BE2C (cell line): ENCODE measurements around the gene PTTG2. TPM values are rescaled to one million over a fixed set of nuclear protein-coding genes. Genes with fewer than 3 reads are reported as not detected.
"Not testable (repeated sequence)": the region's sequence is repeated elsewhere in the genome, so short reads cannot be mapped to it uniquely, and the experiment has no call there.

Experiments
- DNase-seq: peaks from one replicate; pipeline ENCODE4 v3.0.0-alpha.2; 2020
- H3K27me3 ChIP-seq: fragments of 250-450 bp; sonication (Bioruptor Pico); 2 replicates; pipeline ENCODE4 v1.5.1; 2020; ENCODE audit warnings: mild to moderate bottlenecking
- H3K36me3 ChIP-seq: fragments of 250-450 bp; sonication (Bioruptor Pico); 2 replicates; pipeline ENCODE4 v1.5.1; 2020; ENCODE audit warnings: mild to moderate bottlenecking
- H3K4me1 ChIP-seq: fragments of 250-450 bp; sonication (Bioruptor Pico); 2 replicates; pipeline ENCODE4 v1.5.1; 2020
- H3K4me3 ChIP-seq: 2 replicates; pipeline ENCODE4 v1.5.1; 2011; ENCODE audit warnings: low read depth, low read length
- H3K9me3 ChIP-seq: fragments of 250-450 bp; sonication (Bioruptor Pico); 2 replicates; pipeline ENCODE4 v1.5.1; 2020
- polyA plus RNA-seq: library from polyadenylated mRNA; unstranded; fragments of >200 nt; gene quantifications from one replicate; pipeline ENCODE4 v1.2.1, GENCODE V29; 2012; ENCODE audit warnings: low read depth, missing spikeins; ENCODE audit not compliant: insufficient read length, insufficient read depth
- TF ChIP-seq, protein P1 (sequence below): IDR thresholded peaks from 2 replicates; pipeline ENCODE4 v1.5.1; 2012; ENCODE audit warnings: mild to moderate bottlenecking, low read depth, low read length

PTTG2 gene
- polyA plus RNA-seq: not detected

DNA sequence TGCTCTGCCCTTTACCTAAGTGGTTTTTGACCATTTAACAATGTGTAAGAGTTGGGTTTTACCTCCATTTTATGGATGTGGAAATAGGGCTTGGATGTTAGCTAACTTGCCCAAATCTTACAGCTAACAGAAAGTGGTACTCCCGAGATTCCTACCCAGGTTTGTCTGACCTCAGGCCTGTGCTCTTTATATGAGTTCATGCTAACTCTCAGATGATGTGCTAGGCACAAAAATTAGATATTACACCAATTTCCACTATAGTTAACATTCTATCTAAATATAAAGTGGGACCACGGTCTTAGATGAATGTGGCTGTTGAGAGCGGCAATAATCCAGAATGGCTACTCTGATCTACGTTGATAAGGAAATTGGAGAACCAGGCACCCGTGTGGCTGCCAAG lies at the start of gene PTTG2:
Gene PTTG2, plus strand, starts transcription at position 301 of the 400 bp plus-strand sequence. Its CDS starts 37 bp downstream, at position 338.
- TF ChIP-seq, protein P1, sequence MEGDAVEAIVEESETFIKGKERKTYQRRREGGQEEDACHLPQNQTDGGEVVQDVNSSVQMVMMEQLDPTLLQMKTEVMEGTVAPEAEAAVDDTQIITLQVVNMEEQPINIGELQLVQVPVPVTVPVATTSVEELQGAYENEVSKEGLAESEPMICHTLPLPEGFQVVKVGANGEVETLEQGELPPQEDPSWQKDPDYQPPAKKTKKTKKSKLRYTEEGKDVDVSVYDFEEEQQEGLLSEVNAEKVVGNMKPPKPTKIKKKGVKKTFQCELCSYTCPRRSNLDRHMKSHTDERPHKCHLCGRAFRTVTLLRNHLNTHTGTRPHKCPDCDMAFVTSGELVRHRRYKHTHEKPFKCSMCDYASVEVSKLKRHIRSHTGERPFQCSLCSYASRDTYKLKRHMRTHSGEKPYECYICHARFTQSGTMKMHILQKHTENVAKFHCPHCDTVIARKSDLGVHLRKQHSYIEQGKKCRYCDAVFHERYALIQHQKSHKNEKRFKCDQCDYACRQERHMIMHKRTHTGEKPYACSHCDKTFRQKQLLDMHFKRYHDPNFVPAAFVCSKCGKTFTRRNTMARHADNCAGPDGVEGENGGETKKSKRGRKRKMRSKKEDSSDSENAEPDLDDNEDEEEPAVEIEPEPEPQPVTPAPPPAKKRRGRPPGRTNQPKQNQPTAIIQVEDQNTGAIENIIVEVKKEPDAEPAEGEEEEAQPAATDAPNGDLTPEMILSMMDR: no peak
- DNase-seq: no peak
- Histone ChIP-seq H3K27me3 (no peaks in the 10 kb centered on the region), H3K9me3 (no peaks in the 10 kb centered on the region), H3K4me1 (no peaks in the 10 kb centered on the region), H3K4me3 (no peak within 1 kb of the TSS), H3K36me3 (no peaks in the 10 kb centered on the region)

DNA sequence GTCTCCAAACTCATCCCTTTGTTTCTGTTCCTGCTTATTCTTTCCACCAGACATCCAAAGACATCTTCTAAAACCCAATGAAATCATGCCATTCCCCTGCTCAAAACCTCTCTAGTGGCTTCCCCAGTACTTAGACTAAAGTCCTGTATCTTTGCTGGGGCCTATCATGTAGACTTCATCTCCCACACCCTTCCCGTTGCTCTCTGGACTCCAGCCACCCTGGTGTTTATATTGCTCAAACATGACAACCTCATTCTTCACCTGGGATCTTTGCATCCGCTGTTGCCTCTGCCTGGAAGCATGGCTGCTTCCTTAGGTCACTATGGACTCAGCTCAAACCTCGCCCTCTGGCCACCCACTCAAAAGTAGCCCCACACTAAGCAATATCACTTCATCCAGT lies 45.7 kb upstream of the PTTG2 start:
- TF ChIP-seq, protein P1: no peak
- Histone ChIP-seq H3K27me3 (peaks cover 3% of the 10 kb centered on the region), H3K9me3 (no peaks in the 10 kb centered on the region), H3K4me1 (no peaks in the 10 kb centered on the region), H3K36me3 (no peaks in the 10 kb centered on the region), H3K4me3 (no peak overlapping the region)
- no peak for DNase-seq

DNA sequence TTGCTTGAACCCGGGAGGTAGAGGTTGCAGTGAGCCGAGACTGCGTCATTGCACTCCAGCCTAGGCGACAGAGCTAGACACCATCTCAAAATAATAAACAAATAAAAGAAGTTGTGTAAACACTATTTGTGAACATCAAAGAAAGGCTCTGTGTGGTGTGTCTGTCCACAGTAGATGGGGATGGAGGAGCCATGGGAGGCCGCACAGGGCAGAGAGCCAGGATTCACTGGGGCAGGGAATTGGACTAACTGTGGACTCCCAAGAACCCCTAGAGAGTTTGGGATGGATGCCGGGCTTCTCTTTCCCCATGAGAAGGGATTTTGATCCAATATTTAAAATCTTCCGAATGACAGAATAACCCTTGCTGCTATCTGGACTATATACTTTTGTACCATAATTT lies 42.8 kb upstream of the PTTG2 start:
- peaks cover 3% of the 10 kb centered on the region for H3K27me3 ChIP-seq
- H3K9me3 ChIP-seq: no peaks in the 10 kb centered on the region
- no peaks in the 10 kb centered on the region for H3K36me3 ChIP-seq
- H3K4me1 ChIP-seq: no peaks in the 10 kb centered on the region
- TF ChIP-seq, protein P1: no peak
- DNase-seq: no peak
- no peak overlapping the region for H3K4me3 ChIP-seq

DNA sequence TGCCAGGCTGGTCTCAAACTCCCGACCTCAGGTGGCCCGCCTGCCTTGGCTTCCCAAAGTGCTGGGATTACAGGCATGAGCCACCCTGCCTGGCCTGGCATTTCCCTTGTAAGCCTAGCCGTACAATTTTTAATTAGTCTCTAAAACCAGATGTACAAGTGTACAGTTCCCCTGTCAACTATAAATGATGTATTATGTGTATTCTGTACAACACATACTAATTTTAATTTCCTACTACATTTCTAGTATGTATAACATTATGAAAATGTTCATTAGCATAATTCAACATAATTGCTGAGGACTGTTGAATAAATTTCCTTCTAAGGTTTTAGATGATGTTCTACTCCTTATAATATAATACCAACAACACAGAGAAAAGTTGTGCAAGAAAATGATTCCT lies 41.5 kb upstream of the PTTG2 start:
- TF ChIP-seq, protein P1: no peak
- H3K36me3 ChIP-seq: no peaks in the 10 kb centered on the region
- no peak for DNase-seq
- peaks cover 3% of the 10 kb centered on the region for H3K27me3 ChIP-seq
- no peaks in the 10 kb centered on the region for H3K9me3 ChIP-seq
- H3K4me1 ChIP-seq: no peaks in the 10 kb centered on the region
- no peak overlapping the region for H3K4me3 ChIP-seq

DNA sequence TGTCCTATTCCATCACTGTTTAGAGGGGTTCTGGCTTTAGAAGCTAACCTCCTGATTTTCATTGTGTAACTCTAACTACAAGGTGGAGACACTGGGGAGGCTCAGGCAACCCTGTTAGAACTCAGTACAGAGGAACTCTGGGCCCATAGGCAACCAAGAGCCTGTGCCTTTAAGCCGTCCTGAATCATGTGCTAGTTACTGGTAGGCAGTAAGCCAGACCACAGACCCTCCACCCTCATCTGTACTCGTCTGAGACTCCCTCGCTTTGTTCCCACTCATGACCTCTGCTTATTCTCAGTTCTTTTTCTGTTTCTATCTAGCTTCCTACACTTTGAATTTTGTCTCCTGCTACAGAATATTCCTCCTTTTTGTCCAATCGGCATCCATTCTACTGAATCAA lies 37.9 kb upstream of the PTTG2 start:
- TF ChIP-seq, protein P1: no peak

DNA sequence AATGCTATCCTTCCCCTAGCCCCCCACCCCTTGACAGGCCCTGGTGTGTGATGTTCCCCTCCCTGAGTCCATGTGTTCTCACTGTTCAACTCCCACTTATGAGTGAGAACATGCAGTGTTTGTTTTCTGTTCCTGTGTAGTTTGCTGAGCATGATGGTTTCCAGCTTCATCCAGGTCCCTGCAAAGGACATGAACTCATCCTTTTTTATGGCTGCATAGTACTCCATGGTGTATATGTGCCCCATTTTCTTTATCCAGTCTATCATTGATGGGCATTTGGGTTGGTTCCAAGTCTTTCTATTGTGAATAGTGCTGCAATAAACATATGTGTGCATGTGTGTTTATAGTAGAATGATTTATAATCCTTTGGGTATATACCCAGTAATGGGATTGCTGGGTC lies 37.1 kb upstream of the PTTG2 start:
- not testable (repeated sequence) for DNase-seq, H3K9me3 ChIP-seq, H3K4me1 ChIP-seq, H3K4me3 ChIP-seq, H3K27me3 ChIP-seq, H3K36me3 ChIP-seq

More for the DNA sequence above, 37.9 kb upstream of the PTTG2 start:
- no peaks in the 10 kb centered on the region for H3K4me1 ChIP-seq
- H3K4me3 ChIP-seq: no peak overlapping the region
- H3K36me3 ChIP-seq: no peaks in the 10 kb centered on the region
- no peaks in the 10 kb centered on the region for H3K27me3 ChIP-seq
- H3K9me3 ChIP-seq: no peaks in the 10 kb centered on the region
- no peak for DNase-seq

DNA sequence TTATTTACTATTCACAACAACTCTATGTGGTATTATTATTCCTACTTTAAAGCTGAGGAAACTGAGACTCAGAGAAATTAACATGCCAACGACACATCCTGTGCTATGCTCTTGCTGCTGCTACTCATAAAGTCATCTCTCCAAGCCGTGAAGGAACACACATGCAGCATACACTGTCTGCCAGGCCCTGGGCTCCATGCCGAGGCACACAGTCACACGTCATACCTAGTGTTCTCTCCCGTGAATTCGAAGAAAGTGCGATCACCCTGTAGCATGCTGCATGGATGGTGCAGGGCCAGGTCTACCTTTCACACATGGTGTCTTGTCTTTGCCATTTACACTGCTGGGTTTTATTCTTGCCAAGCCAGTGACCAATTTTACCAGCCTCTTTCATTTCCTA lies 35.3 kb upstream of the PTTG2 start:
- Histone ChIP-seq H3K4me1 (no peaks in the 10 kb centered on the region), H3K9me3 (no peaks in the 10 kb centered on the region), H3K4me3 (no peak overlapping the region), H3K27me3 (peaks cover 5% of the 10 kb centered on the region; the same call in 1 of the 2 replicates), H3K36me3 (no peaks in the 10 kb centered on the region)
- TF ChIP-seq, protein P1: no peak
- no peak for DNase-seq
